PC-3 (cell line): ENCODE results near the gene RPS21.

Source experiments
- EZH2 ChIP-seq: fragments of 300-600 bp; sonication (generic); IDR thresholded peaks from one replicate; pipeline ENCODE4 v1.6.1; 2017; ENCODE audit warnings: antibody characterized with exemption, mild to moderate bottlenecking, low read length; ENCODE audit not compliant: unreplicated experiment
- EZH2phosphoT487 ChIP-seq: fragments of 300-600 bp; sonication (generic); IDR thresholded peaks from 2 replicates; pipeline ENCODE4 v1.6.1; 2018; ENCODE audit warnings: mild to moderate bottlenecking, antibody characterized with exemption, low read length, borderline replicate concordance
- TF ChIP-seq, protein P1 (sequence below): fragments of 300-600 bp; sonication (generic); conservative IDR thresholded peaks from 2 replicates; pipeline ENCODE4 v1.5.1; 2017; ENCODE audit warnings: antibody characterized with exemption, low read depth, mild to moderate bottlenecking, low read length

- TF ChIP-seq, protein P1, sequence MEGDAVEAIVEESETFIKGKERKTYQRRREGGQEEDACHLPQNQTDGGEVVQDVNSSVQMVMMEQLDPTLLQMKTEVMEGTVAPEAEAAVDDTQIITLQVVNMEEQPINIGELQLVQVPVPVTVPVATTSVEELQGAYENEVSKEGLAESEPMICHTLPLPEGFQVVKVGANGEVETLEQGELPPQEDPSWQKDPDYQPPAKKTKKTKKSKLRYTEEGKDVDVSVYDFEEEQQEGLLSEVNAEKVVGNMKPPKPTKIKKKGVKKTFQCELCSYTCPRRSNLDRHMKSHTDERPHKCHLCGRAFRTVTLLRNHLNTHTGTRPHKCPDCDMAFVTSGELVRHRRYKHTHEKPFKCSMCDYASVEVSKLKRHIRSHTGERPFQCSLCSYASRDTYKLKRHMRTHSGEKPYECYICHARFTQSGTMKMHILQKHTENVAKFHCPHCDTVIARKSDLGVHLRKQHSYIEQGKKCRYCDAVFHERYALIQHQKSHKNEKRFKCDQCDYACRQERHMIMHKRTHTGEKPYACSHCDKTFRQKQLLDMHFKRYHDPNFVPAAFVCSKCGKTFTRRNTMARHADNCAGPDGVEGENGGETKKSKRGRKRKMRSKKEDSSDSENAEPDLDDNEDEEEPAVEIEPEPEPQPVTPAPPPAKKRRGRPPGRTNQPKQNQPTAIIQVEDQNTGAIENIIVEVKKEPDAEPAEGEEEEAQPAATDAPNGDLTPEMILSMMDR = no peak
- TF ChIP-seq EZH2 (no peak), EZH2phosphoT487 (no peak)
Observed at GRCh38 chr20:62365814-62366369, 21.0 kb upstream of the RPS21 start.
